ENCODE measurements around the gene PTGR3.

The PTGR3 gene

GRCh38 chr18:75246721-75247610 lies 38.0 kb upstream of the PTGR3 start:
- H3K4me3 ChIP-seq (ENCODE audit: low read length), result peak overlapping the region; percentile 59
- peak; percentile 81 for DNase-seq (ENCODE audit: low read depth)
- TF ChIP-seq CTCF (conservative IDR thresholded peaks at IDR 0.05; ENCODE audit: low read length), result no peak

GRCh38 chr18:75244351-75245313 lies 35.7 kb upstream of the PTGR3 start:
- H3K4me3 ChIP-seq (ENCODE audit: low read length), result no peak overlapping the region
- no peak for TF ChIP-seq CTCF (conservative IDR thresholded peaks at IDR 0.05; ENCODE audit: low read length)
- DNase-seq (ENCODE audit: low read depth), result no peak

GRCh38 chr18:75241705-75242104 lies 32.8 kb upstream of the PTGR3 start:
- H3K4me3 ChIP-seq (ENCODE audit: low read length), result no peak overlapping the region
- no peak for DNase-seq (ENCODE audit: low read depth)
- no peak for TF ChIP-seq CTCF (conservative IDR thresholded peaks at IDR 0.05; ENCODE audit: low read length)

GRCh38 chr18:75240433-75240832 lies 31.5 kb upstream of the PTGR3 start:
- H3K4me3 ChIP-seq (ENCODE audit: low read length), result no peak overlapping the region
- no peak for DNase-seq (ENCODE audit: low read depth)
- no peak for TF ChIP-seq CTCF (conservative IDR thresholded peaks at IDR 0.05; ENCODE audit: low read length)

- H3K4me3 ChIP-seq (ENCODE audit: low read length), result no peak overlapping the region
- TF ChIP-seq CTCF (conservative IDR thresholded peaks at IDR 0.05; ENCODE audit: low read length), result no peak
- no peak for DNase-seq (ENCODE audit: low read depth)
Observed at GRCh38 chr18:75238786-75239185, 29.8 kb upstream of the PTGR3 start.

- no peak for DNase-seq (ENCODE audit: low read depth)
- no peak for TF ChIP-seq CTCF (conservative IDR thresholded peaks at IDR 0.05; ENCODE audit: low read length)
- no peak overlapping the region for H3K4me3 ChIP-seq (ENCODE audit: low read length)
Observed at GRCh38 chr18:75238100-75238499, 29.2 kb upstream of the PTGR3 start.

Measured in AG10803 (cell line).